ENCODE data around the gene BLVRB. TPM values are rescaled to one million over a fixed set of nuclear protein-coding genes. Genes with fewer than 3 reads are reported as not detected.

The BLVRB gene
- total and polyA plus RNA-seq, 9 of the 15 experiments (the other 6 are each of a cell fraction or from before 2014, with no cell fraction given), result 81.1 to 749 (median 331) TPM

GRCh38 chr19:40446263-40446784 is 19.2 kb downstream of the BLVRB start (continued):
- TF ChIP-seq, protein P1, sequence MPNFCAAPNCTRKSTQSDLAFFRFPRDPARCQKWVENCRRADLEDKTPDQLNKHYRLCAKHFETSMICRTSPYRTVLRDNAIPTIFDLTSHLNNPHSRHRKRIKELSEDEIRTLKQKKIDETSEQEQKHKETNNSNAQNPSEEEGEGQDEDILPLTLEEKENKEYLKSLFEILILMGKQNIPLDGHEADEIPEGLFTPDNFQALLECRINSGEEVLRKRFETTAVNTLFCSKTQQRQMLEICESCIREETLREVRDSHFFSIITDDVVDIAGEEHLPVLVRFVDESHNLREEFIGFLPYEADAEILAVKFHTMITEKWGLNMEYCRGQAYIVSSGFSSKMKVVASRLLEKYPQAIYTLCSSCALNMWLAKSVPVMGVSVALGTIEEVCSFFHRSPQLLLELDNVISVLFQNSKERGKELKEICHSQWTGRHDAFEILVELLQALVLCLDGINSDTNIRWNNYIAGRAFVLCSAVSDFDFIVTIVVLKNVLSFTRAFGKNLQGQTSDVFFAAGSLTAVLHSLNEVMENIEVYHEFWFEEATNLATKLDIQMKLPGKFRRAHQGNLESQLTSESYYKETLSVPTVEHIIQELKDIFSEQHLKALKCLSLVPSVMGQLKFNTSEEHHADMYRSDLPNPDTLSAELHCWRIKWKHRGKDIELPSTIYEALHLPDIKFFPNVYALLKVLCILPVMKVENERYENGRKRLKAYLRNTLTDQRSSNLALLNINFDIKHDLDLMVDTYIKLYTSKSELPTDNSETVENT (CRISPR knock-in tag; IDR thresholded peaks at IDR 0.05), result 0 out of 2 replicates have a peak, but pooled peaks have one; percentile 19
- no peak for TF ChIP-seq ZNF24 (IDR thresholded peaks at IDR 0.05)
- TF ChIP-seq NRF1 (conservative IDR thresholded peaks at IDR 0.05 in 1 of 2, IDR thresholded peaks at IDR 0.05 in 1 of 2), result 0 out of 4 replicates have a peak, but pooled peaks of 1 of the 2 experiments have one; percentile 8
- no peak for TF ChIP-seq CHD4 (IDR thresholded peaks at IDR 0.05; ENCODE audit: insufficient read depth, insufficient replicate concordance, low read depth, low read length, poor library complexity, severe bottlenecking)
- TF ChIP-seq BMI1 (IDR thresholded peaks at IDR 0.05; ENCODE audit: low read length), result no peak
- TF ChIP-seq ZBTB26 (CRISPR knock-in tag; IDR thresholded peaks at IDR 0.05), result 0 out of 2 replicates have a peak, but pooled peaks have one; percentile 71
- TF ChIP-seq E2F3 (CRISPR knock-in tag; IDR thresholded peaks at IDR 0.05), result no peak
- 0 out of 2 replicates have a peak, but pooled peaks have one; percentile 62 for TF ChIP-seq ILF3 (IDR thresholded peaks at IDR 0.05; ENCODE audit: borderline replicate concordance)
- TF ChIP-seq ZNF133 (CRISPR knock-in tag; IDR thresholded peaks at IDR 0.05), result no peak
- no peak for TF ChIP-seq JUNB (CRISPR knock-in tag; conservative IDR thresholded peaks at IDR 0.05)
- TF ChIP-seq THAP7 (CRISPR knock-in tag; IDR thresholded peaks at IDR 0.05), result peak; percentile 59; the same call in 1 of the 2 replicates
- TF ChIP-seq ID3 (CRISPR knock-in tag; IDR thresholded peaks at IDR 0.05), result no peak
- TF ChIP-seq ID3 (tag; IDR thresholded peaks at IDR 0.05), result no peak
- TF ChIP-seq ZKSCAN1 (IDR thresholded peaks at IDR 0.05; ENCODE audit: low read depth, low read length), result no peak
- no peak for TF ChIP-seq ZBTB11 (CRISPR knock-in tag; IDR thresholded peaks at IDR 0.05)
- TF ChIP-seq ZFX (CRISPR knock-in tag; IDR thresholded peaks at IDR 0.05), result peak; percentile 3; the same call in 1 of the 2 replicates
- TF ChIP-seq ZBTB33 (CRISPR knock-in tag; IDR thresholded peaks at IDR 0.05), result peak; percentile 35; the same call in 1 of the 2 replicates

All from K562 (cell line).